HG03565 (cell line): ENCODE results near the gene ETV2.
"Not testable (repeated sequence)": the region's sequence is repeated elsewhere in the genome, so short reads cannot be mapped to it uniquely, and the experiment has no call there.

Source experiments
- ATAC-seq: cut with Tn5 transposase; IDR thresholded peaks from one replicate; pipeline ENCODE4 v1.9.1; 2021; ENCODE audit warnings: mild to moderate bottlenecking, moderate library complexity; ENCODE audit not compliant: unreplicated experiment

The ETV2 gene, protein sequence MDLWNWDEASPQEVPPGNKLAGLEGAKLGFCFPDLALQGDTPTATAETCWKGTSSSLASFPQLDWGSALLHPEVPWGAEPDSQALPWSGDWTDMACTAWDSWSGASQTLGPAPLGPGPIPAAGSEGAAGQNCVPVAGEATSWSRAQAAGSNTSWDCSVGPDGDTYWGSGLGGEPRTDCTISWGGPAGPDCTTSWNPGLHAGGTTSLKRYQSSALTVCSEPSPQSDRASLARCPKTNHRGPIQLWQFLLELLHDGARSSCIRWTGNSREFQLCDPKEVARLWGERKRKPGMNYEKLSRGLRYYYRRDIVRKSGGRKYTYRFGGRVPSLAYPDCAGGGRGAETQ

DNA sequence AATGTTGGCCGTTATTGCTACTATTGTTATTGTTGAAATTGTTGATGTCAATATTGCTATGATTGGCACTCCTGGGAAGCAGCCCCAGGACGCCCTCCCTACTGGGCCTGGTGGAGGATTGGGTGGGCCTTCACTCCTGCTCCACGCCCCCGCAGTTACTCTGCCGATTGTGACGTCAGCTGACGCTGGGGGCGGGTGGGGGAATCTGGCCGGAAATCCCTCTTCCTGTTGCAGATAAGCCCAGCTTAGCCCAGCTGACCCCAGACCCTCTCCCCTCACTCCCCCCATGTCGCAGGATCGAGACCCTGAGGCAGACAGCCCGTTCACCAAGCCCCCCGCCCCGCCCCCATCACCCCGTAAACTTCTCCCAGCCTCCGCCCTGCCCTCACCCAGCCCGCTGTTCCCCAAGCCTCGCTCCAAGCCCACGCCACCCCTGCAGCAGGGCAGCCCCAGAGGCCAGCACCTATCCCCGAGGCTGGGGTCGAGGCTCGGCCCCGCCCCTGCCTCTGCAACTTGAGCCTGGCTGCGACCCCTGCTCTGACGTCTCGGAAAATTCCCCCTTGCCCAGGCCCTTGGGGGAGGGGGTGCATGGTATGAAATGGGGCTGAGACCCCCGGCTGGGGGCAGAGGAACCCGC, at the start of gene ETV2:
TSS of gene ETV2 (plus strand) at position 231 of the 637 bp plus-strand sequence. CDS start 716 bp downstream, outside the sequence.
- ATAC-seq: no peak

DNA sequence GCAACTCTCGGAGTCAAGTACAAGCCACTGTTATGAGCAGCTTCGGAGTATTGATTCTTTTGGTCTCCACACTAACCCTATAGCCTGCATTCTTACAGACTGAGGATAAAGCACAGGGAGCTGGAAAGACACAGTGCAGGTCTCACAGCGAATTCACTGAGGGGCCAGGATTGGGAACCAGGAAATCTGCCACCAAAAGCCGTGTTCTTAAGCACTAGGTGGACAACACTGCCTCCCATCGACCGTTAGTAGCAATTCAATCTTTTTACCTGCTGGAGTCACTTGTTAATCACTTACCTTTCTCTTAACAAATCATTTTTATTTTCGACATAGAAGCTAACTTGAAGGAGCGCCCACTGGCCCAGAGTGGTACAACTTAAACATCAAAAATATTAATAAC, 49.3 kb upstream of the ETV2 start:
- ATAC-seq: no peak

DNA sequence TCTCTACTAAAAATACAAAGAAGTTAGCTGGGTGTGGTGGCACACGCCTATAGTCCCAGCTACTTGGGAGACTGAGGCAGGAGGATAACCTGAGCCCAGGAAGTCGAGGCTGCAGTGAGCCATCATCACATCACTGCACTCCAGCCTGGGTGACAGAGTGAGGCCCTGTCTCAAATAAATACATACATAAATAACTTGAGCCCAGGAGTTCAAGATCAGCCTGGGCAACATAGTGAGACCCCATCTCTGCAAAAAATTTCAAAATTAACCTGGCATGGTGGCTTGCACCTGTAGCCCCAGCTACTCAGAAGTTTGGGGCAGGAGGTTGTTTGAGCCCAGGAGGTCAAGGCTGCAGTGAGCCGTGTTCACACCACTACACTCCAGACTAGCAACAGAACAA, 46.5 kb upstream of the ETV2 start:
- ATAC-seq: not testable (repeated sequence)

DNA sequence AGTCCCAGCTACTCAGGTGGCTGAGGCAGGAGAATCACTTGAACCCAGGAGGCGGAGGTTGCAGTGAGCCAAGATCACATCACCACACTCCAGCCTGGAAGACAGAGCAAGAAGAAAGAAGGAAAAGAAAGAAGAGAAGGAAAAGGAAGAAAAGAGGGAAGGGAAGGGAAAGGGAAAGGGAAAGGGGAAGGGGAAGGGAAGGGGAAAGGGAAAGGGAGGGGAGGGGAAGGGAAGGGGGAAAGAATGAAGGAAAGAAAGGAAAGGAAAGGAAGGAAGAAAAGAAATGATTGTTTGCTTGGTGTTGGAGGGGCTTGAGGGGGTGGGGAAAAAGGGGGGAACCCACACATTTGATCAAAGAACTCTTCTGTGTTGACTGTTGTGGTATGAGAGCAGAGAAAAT, 45.6 kb upstream of the ETV2 start:
- ATAC-seq: no peak

DNA sequence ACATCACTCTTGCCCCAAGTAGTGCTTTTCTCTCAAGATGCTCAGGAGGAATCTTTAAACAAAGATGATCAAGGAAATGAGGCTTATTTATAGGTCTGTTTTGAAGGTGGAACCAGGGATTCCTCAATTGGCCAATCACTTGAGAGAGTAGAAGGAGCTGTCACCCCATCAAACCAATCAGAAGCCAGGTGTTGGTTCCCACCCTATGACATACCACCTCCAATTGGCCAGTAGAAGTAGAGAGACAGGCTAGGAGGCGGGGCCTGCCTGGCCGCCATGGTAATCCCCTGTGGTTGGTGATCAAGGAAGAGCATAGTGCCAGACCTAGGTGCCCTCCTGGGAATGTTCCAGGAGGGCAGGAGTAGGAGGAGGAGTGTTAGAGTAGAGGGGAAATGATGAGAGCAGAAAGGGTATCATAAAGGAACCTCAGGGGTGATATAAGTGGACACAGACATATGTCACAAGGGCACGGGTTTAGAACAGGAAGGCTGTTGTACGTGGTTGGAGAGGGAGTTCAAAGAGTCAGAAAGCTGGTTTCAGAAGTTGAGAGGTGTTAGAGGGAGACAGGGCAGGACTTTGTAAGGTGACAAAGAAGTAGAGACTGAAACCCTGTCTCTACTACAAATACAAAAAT, 45.1 kb upstream of the ETV2 start:
- ATAC-seq: no peak

DNA sequence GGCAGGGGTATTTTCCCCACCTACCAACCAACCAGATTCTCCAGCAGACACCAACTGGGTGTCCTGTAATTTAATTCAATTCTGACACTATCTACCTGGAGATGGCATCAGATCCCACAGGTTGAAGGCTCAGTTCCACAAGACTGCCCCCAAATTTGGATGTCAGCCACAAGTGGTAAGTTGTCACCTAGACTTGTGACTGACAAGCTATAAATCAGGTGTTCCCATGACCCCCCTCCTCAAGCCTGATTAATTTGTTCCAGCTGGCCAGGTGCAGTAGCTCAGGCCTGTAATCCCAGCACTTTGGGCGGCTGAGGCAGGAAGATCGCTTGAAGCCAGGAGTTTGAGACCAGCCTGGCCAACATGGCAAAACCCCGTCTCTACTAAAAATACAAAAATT, 39.6 kb upstream of the ETV2 start:
- no peak for ATAC-seq

DNA sequence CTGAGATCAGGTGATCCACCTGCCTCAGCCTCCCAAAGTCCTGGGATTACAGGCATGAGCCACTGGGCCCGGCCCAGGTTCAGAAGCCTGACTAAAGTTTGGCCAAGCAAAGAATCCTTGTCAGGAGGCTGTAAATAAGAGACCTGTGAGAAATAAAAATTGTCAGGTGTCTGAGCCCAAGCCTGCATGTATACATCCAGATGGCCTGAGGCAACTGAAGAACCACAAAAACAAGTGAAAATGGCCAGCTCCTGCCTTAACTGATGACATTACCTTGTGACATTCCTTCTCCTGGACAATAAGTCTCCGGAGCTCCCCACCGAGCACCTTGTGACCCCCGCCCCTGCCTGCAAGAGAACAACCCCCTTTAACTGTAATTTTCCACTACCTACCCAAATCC, 37.1 kb upstream of the ETV2 start:
- ATAC-seq: not testable (repeated sequence)

DNA sequence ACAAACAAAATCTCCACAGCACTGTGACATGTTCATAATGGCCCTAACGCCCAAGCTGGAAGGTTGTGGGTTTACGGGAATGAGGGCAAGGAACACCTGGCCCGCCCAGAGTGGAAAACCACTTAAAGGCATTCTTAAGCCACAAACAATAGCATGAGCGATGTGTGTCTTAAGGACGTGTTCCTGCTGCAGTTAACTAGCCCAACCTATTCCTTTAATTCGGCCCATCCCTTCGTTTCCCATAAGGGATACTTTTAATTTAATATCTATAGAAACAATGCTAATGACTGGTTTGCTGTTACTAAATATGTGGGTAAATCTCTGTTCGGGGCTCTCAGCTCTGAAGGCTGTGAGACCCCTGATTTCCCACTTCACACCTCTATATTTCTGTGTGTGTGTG, 34.4 kb upstream of the ETV2 start:
- not testable (repeated sequence) for ATAC-seq

DNA sequence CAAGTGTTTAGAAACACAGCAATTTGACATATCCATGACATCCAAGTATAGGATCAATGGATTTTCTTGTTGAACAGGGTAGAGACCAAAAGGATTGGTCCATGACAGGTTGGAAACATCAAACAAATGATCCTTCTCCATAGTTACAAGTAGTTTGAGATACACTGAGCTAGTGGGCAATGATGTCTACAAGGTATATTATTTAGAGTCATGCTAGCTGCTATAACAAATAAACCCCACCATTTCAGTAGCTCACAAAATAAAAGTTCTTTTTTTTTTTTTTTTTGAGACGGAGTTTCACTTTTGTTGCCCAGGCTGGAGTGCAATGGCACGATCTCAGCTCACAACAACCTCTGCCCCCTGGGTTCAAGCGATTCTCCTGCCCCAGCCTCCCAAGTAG, 33.9 kb upstream of the ETV2 start:
- ATAC-seq: no peak

DNA sequence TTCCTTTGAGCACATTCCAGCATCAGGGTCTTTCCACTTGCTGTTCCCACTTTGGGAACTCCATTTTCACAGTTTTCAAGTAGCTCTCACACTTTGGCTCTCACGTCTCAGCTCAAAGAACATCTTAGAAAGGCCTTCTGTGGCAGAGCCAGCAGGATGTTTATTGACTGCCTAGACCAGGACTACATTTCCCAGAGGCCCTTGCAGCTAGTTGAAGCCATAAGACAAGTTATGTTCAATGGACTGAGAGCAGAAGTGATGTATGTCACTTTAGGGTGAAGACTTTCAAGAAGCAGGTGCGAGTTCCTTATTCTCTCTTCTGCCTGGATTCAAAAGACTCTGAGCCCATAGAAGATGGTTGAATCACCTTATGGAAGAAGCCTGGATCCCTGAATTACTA, 33.3 kb upstream of the ETV2 start:
- ATAC-seq: no peak

DNA sequence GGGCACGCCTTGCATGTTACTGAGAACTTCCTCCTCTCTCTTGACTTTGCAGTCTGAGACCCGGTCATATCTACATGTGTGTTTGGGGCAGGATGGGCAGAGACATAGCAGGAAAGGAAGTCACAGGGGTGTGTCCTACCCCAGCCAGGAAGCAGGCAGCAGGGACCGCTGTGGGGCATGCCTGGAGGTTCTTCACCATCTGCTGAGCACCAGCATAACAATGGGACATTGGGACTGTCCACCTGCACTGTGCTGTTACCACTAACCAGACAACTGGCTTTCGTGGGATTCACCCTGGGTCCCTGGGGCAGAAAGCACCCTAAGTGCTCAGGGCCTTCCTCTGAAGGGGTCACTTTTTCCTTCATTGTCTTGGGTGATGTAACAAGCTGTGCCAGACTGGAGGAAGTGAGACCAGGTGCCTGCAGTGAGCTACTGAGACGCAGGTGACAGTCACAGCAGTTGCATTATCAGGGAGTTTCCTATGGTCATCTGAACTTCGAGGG, 31.6 kb upstream of the ETV2 start:
- ATAC-seq: no peak

DNA sequence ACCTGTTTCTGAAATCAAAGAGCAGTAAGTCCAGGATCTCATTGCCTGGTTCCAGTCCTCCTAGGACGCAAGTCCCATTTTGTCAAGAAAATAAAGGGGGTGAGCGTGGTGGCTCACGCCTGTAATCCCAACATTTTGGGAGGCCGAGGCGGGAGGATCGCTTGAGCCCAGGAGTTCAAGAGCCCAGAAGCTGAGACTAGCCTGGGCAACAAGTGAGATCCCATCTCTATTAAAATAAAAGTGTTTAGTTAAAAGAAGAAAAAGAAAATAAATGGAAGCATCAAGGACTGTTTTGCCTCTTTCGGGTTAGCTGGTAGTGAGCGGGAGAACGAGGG, 29.4 kb upstream of the ETV2 start:
- no peak for ATAC-seq

DNA sequence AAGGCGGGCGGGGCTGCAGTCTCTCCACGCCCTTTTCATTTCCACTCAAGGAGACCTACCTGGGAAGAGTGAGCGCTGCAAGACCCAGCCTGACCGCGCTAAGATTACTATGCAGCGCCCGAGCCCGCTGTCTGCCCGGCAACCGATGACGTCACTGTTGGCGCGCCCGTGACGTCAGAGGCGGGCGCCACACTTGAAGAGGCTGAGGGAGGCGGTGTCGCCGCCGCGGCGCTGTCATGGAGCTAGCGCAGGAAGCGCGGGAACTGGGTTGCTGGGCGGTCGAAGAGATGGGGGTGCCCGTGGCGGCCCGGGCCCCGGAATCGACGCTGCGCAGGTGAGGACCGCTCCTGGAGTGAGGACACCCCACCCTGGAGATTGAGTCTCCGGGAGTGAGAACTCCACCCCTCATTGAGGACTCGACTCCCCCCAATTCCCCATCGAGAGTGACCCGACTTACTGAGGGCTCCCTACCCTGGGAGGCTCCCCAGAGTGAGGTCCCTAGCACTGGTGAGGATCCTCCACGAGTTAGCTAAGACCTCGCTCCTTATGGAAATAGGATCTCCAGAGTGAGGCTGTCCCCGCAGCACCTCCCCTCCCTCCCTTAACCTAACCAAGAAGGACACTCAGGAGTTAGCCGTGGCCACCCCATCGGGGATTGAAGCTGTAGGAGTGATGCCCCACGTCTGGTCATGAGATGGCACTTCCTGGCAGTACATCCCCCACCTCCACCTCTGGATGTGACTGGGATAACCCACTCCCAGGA, 28.8 kb upstream of the ETV2 start, which contains the start of gene HAUS5:
TSS of gene HAUS5 (plus strand) at position 177 of the 763 bp plus-strand sequence. CDS start at position 237, 60 bp downstream.
- ATAC-seq: peak; percentile 89

DNA sequence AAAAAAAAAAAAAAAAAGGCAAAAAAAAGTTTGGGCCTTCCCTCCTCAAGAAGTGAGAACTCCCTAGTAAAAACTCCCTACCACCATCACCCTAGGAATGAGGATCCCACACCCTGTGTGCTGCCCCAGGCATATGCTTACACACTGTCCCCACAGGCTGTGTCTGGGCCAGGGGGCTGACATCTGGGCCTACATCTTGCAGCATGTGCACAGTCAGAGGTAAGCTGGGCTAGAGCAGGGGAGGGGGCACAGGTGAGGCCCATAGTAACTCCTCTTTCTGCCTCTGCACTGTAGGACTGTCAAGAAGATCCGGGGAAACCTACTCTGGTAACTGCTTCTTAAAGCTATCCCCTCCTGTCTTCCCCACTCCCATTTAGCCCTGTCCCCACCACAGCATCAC, 28.0 kb upstream of the ETV2 start:
- no peak for ATAC-seq

DNA sequence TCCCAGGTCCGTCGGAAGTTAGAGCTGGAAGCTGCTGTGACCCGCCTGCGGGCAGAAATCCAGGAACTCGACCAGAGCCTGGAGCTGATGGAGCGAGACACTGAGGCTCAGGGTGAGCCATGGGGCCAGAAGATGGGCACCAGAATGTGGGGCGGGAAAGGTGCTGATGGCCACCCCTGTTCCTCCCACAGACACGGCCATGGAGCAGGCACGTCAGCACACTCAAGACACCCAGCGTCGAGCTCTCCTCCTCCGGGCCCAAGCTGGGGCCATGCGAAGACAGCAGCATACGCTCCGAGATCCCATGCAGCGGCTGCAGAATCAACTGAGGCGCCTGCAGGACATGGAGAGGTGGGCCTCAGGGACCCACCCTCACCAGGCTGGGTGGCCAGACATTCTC, 26.5 kb upstream of the ETV2 start:
- no peak for ATAC-seq

DNA sequence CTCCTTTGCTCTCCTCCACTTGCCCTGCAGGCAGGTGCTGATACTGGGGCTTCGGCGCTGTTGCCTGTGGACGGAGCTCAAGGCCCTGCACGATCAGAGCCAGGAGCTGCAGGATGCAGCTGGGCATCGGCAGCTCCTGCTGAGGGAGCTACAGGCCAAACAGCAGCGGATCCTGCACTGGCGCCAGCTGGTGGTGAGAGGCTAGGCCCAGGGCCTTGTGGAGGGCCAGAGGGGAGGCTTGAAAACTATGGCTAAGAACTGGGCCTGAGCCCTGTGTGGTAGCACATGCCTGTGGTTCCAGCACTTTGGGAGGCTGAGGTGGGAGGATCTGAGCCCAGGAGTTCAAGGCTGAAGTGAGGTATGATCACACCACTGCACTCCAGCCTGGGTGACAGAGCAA, 22.7 kb upstream of the ETV2 start:
- ATAC-seq: no peak

DNA sequence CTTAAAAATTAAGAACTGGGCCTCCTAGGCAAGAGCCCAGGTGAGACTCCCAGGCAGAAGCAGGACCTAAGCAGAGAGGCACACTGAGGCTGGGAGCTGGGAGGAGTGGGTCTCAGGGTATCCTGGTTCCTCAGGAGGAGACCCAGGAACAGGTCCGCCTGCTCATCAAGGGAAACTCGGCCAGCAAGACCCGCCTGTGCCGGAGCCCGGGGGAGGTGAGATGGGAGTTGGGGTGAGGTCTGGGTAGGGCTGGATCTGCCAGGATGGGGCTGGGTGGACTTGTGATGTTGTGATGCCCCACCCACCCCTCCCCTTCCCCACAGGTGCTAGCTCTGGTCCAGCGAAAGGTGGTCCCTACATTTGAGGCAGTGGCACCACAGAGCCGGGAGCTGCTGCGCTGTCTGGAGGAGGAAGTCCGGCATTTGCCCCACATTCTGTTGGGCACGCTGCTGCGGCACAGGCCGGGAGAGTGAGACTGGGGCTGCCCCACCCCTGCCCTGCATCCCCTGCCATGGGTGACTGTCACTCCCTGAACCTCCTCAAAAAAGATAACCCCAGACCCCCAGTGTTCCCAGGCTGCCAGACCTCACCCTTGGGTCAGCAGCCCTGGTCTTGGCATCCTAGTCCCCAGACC, 22.1 kb upstream of the ETV2 start:
- no peak for ATAC-seq

DNA sequence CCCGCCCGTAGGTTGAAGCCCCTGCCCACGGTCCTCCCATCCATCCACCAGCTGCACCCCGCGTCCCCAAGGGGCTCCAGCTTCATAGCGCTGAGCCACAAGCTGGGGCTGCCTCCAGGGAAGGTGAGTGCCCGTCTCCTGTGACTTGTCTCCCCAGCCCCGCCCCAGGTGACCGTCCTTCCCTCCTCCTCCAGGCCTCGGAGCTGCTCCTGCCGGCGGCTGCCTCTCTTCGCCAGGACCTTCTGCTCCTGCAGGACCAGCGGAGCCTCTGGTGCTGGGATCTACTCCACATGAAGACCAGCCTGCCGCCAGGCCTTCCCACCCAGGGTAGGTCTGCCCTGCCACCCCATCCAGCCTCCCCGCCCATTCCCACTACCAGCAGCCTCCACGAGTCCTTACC, 21.5 kb upstream of the ETV2 start:
- ATAC-seq: no peak

DNA sequence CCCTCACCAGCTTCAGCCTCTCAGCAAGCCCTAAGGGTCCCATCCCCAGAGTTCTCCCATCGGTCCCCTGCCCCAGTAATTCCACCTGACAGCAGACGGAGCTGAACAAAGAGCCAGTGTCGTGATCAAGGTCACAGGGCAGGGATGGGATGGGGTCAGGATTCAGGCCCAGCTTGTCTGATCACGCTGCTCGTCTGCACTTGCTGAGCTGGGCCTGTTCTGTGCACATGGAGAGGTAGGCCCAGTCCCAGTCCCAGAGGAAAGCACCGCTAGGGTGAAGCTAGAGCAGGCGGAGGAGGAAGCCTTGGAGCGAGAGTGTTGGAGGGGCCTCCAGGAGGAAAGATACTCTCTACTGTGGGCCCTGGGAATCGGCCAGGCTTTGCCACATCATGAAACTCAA, 19.8 kb upstream of the ETV2 start:
- ATAC-seq: no peak

DNA sequence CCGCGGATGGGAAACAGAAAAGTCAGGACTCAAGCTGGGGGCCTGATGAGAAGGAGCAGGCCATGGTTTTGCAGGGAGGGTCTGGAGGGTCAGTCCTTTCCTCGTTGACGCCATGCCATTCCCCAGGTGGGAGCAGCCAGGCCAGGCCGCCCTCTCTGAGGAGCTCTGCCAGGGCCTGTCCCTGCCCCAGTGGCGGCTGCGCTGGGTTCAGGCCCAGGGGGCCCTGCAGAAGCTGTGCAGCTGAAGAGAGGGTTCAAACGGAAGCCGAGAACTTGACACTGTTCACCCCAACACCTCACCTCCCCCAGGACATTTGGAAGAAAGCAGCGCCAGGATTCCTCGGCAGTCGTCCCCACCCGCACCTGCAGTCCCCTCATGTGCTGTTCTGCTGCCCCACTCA, 18.8 kb upstream of the ETV2 start:
- no peak for ATAC-seq
